Measurements from ENCODE around the gene SSH2. TPM values are rescaled to one million over a fixed set of nuclear protein-coding genes. Genes with fewer than 3 reads are reported as not detected.

SSH2 gene
- polyA plus RNA-seq, 10 donors, result 15.4 to 27.2 (median 22.3) TPM

- no peak for DNase-seq
Observed at GRCh38 chr17:29578626-29579485, 351.2 kb downstream of the SSH2 start.

- peak in 2 of 3 donors; percentile 54 to 66 for DNase-seq
Observed at GRCh38 chr17:29577385-29578211, 352.4 kb downstream of the SSH2 start.

- no peak for DNase-seq
Observed at GRCh38 chr17:29577001-29577370, 353.0 kb downstream of the SSH2 start.

- no peak for DNase-seq
Observed at GRCh38 chr17:29576214-29577000, 353.6 kb downstream of the SSH2 start.

Other genes with a start within 250 kb of the SSH2 start
- 1 to 10 TPM in 8 of 10 donors, under 1 TPM in 2; 0.80 to 2.3 (median 1.4) TPM for gene EFCAB5, start 11.4 kb upstream of the SSH2 start, polyA plus RNA-seq (ENCODE audit: insufficient read length in 10 of 10)
- gene NSRP1, start 186.6 kb upstream of the SSH2 start, polyA plus RNA-seq (ENCODE audit: insufficient read length in 10 of 10), result 10 to 100 TPM; 25.7 to 32.5 (median 29.9) TPM